Stimulated activated naive CD8-positive, alpha-beta T cell treated with anti-CD3 and anti-CD28 coated beads, Interleukin-15, amount 100 ng/mL, for 72 hours (primary cell): Measurements from ENCODE around the gene CEP68.

Experiments used
- ATAC-seq: fragments of 150-1000 bp; cut with Tn5 transposase; 2 replicates; pipeline ENCODE4 v1.10.0; 2021; ENCODE audit warnings: mild to moderate bottlenecking, moderate library complexity
- DNase-seq, 2 donors: peaks; one replicate each; pipeline ENCODE4 v3.0.0; 2021 to 2022
- H3K27ac Mint-ChIP-seq, 2 donors: one replicate each; pipeline ENCODE4 v1.8.0; 2022; ENCODE audit warnings: mild to moderate bottlenecking in 2 of 2, mixed read lengths in 2 of 2, moderate library complexity in 2 of 2
- H3K27me3 Mint-ChIP-seq: one replicate; pipeline ENCODE4 v1.8.0; 2022; ENCODE audit warnings: mixed read lengths
- H3K4me1 Mint-ChIP-seq: one replicate; pipeline ENCODE4 v1.8.0; 2022; ENCODE audit warnings: mild to moderate bottlenecking, mixed read lengths
- H3K4me3 Mint-ChIP-seq, 2 donors: one replicate each; pipeline ENCODE4 v1.8.0; 2022; ENCODE audit warnings: mild to moderate bottlenecking in 2 of 2, mixed read lengths in 2 of 2, moderate library complexity in 1 of 2
- H3K9me3 Mint-ChIP-seq, 2 donors: one replicate each; pipeline ENCODE4 v1.8.0; 2022; ENCODE audit warnings: mixed read lengths in 2 of 2

CEP68 gene

DNA sequence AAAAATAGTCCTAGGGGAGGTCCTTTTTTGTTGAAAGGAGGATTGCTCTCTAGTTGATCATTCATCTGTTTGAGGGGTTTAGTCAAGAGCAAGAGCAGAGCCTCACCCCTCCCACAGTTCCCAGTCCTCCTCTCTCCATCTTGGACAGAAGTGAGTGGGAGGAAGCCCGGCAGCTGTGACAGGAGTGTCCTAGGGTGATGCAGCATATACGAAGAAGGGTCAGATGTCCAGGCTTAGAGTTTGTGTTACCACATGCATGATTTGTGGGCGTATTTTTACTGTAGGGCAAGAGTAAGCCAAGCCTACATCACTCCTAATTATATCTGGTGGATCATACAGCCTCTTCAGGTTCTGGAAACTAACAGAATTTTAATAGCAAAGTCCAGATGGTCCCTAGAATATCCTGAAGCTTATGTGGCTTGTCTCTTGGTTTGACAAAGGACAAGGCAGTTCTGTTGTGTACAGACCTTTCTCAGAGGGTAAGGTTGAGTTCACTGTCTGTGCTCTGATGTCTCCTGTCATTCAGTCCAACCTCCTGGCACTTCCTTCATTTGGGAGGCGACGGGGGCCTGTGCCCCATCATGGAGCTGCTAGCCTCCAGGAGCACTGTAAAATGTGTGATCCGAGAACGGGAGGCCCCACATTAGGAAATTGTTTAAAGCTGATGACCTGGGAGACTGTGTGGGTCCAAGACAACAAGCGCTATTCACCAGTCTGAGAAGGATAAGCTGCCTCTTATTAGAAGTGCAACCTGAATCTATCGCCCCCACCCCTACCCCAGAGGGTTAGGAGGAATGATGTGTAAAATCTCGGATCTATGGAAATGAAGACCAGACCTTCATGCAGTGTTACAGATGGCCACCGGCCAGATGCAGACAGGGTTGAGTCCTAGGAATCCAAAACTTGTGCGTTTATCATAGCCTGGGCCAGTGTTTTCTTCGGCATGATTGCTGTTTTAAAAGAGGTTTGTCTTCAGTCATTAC lies 6.9 kb downstream of the CEP68 start:
- Mint-ChIP-seq H3K27me3 (no peaks in the 10 kb centered on the region), H3K9me3 (no peaks in the 10 kb centered on the region), H3K27ac (peak overlapping the region in 1 of 2 donors; percentile 69), H3K4me1 (peaks cover 53% of the 10 kb centered on the region), H3K4me3 (no peak overlapping the region)
- DNase-seq (no peak), ATAC-seq (no peak)

DNA sequence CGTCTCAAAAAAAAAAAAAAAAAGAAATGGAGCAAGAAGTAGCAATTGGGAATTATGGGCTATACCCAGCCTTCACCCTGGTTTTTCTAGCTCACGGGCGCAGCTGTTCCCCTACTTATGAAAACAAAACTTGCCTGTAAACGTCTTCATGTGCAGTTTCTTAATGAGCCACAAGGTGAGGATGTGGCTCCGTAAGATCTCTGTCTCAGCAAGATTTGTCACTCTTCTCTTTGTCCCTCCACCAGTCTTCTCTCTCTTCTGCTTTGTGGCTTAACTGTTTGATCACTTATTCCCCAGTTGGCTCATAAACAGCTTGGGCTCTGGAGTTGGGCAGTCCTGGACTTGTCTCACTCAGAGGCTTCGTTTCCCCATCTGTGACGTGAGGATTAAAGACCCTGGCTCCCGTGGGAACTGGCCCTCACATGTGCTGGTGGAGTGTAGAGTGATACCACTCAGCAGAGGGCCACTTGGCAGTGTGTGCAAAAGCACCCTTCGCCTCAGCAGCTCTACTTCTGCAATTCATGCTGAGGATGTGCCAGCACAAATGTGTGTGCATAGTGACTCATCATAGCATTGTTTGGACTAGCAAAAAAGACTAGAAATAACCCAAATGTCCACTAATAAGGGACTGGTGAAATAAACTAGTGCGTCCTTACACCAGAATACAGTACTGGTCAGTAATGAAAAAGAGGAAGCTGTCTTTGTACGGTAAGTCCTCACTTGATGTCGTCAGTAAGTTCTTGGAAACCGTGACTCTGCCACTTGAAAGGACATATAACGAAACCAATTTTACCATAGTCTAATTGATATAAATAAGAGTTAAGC lies 8.7 kb downstream of the CEP68 start:
- Mint-ChIP-seq H3K4me3 (peak overlapping the region in 1 of 2 donors; percentile 19), H3K9me3 (no peaks in the 10 kb centered on the region), H3K27me3 (no peaks in the 10 kb centered on the region), H3K27ac (peak overlapping the region in 1 of 2 donors; percentile 21), H3K4me1 (peaks cover 56% of the 10 kb centered on the region)
- ATAC-seq (peak; percentile 80), DNase-seq (peak; percentile 42 to 46)

DNA sequence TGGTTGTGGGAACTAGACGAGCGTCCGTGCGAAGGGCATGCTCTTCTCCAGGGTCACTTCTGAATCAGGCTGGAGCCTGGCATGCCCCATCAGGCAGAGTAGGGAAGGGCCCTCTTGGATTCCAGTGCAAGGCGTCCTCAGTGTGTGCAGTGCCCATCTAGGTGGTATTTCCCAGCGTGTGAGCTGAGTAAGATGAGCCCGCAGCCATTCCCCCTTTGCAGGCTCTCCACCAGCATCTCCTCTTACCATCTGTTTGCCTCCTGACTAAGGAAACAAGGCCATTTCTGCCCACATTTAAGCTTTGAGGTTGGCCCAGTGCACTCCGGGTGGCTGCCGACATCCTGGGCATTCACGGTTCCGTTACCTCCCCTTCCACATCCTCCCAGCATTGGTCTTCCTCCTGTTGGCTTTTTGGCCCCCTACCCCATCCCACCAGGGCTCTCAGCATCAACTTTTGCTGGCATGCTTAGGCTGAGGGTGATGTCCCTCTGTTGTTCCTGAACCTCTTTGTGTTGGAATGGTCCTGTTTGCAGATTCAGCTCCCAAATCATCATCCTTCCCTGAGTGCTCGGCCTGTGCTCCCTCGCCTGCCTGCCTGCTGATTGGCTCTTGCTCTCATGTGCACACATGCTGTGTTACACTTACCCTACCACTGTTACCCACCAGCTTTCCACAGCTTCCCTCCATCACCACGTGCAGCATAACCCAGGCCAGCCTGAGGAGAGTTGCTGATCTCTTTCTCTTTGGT lies 11.8 kb downstream of the CEP68 start:
- peak; percentile 19 for ATAC-seq

DNA sequence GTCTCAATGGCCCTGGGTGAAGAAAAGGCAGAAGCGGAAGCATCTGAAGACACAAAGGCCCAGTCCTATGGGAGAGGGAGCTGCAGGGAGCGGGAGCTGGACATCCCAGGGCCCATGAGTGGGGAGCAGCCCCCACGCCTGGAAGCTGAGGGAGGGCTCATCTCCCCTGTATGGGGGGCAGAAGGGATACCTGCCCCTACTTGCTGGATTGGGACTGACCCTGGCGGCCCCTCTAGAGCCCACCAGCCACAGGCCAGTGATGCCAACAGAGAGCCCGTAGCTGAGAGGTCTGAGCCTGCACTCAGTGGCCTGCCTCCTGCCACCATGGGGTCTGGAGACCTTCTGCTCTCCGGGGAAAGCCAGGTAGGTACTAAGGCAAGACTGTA lies 13.2 kb downstream of the CEP68 start:
- Mint-ChIP-seq H3K27ac (peak overlapping the region; percentile 17 to 71), H3K9me3 (no peaks in the 10 kb centered on the region), H3K27me3 (no peaks in the 10 kb centered on the region), H3K4me1 (peaks cover 59% of the 10 kb centered on the region), H3K4me3 (no peak overlapping the region)
- ATAC-seq (no peak), DNase-seq (no peak)

More for the DNA sequence above, 11.8 kb downstream of the CEP68 start:
- Mint-ChIP-seq H3K9me3 (no peaks in the 10 kb centered on the region), H3K27ac (peak overlapping the region; percentile 22 to 75), H3K4me1 (peaks cover 66% of the 10 kb centered on the region), H3K27me3 (no peaks in the 10 kb centered on the region), H3K4me3 (peak overlapping the region in 1 of 2 donors; percentile 30)
- no peak for DNase-seq

DNA sequence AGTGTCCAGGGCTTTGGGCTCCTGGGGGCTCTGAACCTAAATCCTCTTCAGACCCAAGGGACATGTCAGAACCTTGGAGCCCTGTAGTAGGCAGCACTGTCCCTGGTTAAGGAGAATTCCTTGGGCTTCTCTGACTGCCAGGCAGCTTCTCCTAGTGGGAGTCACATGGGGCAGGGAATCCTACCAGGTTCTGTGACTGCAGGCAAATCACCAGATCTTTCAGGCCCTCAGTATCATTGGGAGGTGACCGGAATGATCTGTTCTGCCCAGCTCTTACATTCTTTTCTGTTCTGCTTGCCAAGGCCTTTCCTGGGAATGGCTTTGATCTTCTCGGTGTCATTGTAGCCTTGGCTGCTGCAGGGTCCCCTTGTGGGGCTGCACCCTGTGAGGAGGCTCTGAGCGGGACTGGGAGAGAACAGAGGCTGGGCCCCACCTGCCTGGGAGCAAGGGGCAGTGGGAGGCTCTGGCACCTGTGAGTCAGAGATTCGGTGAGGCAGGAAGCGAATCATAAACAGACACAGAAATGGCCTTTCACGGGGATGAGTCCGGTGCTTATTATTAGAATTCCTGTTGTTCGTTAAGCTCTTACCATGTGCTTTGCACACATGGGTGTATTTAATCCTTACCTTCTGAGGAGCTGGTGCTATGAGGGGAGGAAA lies 14.1 kb downstream of the CEP68 start:
- no peaks in the 10 kb centered on the region for H3K9me3 Mint-ChIP-seq
- H3K4me3 Mint-ChIP-seq = no peak overlapping the region
- ATAC-seq (peak; percentile 21), DNase-seq (no peak)
- peak overlapping the region; percentile 92 to 94 for H3K27ac Mint-ChIP-seq
- no peaks in the 10 kb centered on the region for H3K27me3 Mint-ChIP-seq
- H3K4me1 Mint-ChIP-seq = peaks cover 51% of the 10 kb centered on the region

DNA sequence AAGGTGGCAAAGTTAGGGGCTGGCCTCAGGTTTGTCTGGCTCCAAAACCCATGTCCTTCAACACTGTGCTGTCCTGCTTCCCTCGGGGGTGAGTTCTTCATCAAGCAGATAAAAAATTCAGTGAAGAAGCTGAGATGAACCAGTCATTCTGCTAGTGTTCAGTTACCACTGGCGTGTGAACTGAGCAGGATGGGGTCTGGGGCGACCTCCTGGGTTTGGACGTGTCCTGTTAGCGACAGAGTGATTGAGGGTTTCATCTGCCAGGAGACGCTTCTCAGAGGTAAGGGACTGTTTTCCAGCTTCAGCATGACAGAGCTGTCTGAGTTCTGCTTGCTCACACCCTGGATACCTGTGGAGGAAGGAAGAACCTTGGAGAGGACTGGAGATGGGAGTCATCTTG lies 14.6 kb downstream of the CEP68 start:
- H3K27ac Mint-ChIP-seq = peak overlapping the region; percentile 92 to 94
- H3K27me3 Mint-ChIP-seq = no peaks in the 10 kb centered on the region
- H3K9me3 Mint-ChIP-seq = no peaks in the 10 kb centered on the region
- peaks cover 50% of the 10 kb centered on the region for H3K4me1 Mint-ChIP-seq
- no peak for DNase-seq
- ATAC-seq = peak; percentile 11
- H3K4me3 Mint-ChIP-seq = no peak overlapping the region

DNA sequence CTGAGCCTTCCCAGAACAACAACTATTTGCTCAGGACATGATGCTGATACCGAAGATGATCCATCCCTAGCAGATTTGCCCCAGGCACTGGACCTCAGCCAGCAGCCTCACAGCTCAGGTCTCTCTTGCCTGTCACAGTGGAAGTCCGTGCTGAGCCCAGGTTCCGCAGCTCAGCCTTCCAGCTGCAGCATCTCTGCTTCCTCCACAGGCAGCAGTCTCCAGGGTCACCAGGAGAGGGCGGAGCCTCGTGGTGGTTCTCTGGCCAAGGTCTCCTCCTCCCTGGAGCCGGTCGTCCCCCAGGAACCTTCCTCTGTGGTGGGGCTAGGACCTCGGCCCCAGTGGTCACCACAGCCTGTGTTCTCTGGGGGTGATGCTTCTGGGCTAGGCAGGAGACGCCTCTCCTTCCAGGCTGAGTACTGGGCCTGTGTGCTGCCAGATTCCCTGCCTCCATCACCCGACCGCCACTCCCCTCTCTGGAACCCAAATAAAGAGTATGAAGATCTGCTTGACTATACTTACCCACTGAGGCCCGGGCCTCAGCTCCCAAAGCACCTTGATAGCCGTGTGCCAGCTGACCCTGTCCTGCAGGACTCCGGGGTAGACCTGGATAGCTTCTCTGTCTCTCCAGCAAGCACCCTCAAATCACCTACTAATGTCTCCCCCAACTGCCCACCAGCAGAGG lies 15.4 kb downstream of the CEP68 start:
- Mint-ChIP-seq H3K27ac (peak overlapping the region in 1 of 2 donors; percentile 96), H3K4me3 (no peak overlapping the region), H3K27me3 (no peaks in the 10 kb centered on the region), H3K9me3 (no peaks in the 10 kb centered on the region), H3K4me1 (peaks cover 50% of the 10 kb centered on the region)
- ATAC-seq (no peak), DNase-seq (no peak)

DNA sequence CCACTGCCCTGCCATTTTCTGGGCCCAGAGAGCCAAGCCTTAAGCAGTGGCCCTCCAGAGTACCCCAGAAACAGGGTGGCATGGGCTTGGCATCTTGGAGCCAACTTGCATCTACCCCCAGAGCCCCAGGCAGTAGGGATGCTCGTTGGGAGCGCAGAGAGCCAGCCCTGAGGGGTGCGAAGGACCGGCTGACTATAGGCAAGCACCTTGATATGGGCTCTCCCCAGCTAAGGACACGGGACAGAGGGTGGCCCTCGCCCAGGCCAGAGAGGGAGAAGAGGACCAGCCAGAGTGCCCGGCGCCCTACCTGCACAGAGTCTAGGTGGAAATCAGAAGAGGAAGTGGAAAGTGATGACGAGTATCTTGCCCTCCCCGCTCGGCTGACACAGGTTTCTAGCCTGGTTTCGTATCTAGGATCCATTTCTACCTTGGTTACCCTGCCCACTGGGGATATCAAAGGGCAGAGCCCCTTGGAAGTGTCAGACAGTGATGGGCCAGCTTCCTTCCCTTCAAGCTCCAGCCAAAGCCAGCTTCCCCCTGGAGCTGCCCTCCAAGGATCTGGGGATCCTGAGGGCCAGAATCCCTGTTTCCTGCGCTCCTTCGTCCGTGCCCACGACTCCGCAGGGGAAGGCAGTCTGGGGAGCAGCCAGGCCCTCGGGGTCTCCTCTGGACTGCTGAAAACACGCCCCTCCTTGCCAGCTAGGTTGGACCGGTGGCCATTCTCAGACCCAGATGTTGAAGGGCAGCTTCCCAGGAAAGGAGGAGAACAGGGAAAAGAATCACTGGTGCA lies 16.2 kb downstream of the CEP68 start:
- peak overlapping the region in 1 of 2 donors; percentile 96 for H3K27ac Mint-ChIP-seq
- ATAC-seq = no peak

DNA sequence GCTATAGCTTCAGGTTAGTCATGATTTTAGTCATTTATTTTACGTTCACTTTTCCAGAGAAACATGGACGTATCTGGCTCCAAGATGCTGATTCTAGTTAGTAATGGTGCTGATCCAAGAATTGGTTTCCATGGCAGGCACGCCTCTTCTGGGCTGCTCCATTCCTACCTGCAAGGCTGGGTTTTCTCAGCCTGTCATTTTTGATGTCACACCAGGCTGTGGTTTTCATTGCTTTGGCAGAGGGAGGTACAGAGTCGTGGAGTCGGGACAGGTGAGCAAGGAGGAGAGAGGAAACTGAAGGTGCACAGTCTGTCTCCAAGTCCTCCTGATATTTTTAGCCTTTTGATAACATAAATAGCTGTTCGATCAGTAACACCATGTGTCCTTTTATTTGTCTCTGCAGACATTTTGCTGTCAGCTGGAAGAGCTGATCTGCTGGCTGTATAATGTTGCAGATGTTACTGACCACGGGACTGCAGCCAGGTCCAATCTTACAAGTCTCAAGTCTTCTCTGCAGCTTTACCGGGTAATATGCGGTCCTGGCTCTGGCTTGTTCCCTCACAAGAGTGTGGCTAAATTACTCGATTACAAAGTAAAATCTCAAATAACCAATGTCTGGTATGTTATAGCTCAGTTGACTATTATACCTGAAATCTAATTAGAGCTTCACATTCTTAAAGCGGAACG lies 17.8 kb downstream of the CEP68 start:
- Mint-ChIP-seq H3K27me3 (no peaks in the 10 kb centered on the region), H3K27ac (no peak overlapping the region), H3K4me3 (no peak overlapping the region), H3K9me3 (no peaks in the 10 kb centered on the region), H3K4me1 (peaks cover 30% of the 10 kb centered on the region)
- DNase-seq (no peak), ATAC-seq (no peak)

More for the DNA sequence above, 16.2 kb downstream of the CEP68 start:
- H3K27me3 Mint-ChIP-seq = no peaks in the 10 kb centered on the region
- H3K9me3 Mint-ChIP-seq = no peaks in the 10 kb centered on the region
- DNase-seq = no peak
- peaks cover 45% of the 10 kb centered on the region for H3K4me1 Mint-ChIP-seq
- no peak overlapping the region for H3K4me3 Mint-ChIP-seq

DNA sequence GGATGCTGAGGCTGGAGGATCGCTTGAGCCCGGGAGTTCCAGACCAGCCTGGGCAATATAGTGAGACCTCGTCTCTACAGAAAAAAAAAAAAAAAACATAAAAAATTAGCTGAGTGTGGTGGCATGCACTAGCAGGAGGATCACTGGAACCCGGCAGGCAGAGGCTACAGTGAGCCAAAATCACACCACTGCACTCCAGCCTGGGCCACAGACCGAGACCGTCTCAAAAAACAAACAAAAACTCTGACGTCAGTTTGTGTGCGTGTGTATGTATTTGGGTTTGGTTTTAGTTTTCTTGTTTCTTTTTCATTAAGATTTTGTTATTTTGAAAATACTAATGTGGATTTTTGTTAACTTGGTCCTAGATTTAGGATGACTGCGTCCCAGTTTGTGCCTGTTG lies 19.0 kb downstream of the CEP68 start:
- H3K4me1 Mint-ChIP-seq = peaks cover 20% of the 10 kb centered on the region
- no peak overlapping the region for H3K27ac Mint-ChIP-seq
- no peaks in the 10 kb centered on the region for H3K27me3 Mint-ChIP-seq
- no peak overlapping the region for H3K4me3 Mint-ChIP-seq
- ATAC-seq = no peak
- H3K9me3 Mint-ChIP-seq = no peaks in the 10 kb centered on the region
- DNase-seq = no peak

DNA sequence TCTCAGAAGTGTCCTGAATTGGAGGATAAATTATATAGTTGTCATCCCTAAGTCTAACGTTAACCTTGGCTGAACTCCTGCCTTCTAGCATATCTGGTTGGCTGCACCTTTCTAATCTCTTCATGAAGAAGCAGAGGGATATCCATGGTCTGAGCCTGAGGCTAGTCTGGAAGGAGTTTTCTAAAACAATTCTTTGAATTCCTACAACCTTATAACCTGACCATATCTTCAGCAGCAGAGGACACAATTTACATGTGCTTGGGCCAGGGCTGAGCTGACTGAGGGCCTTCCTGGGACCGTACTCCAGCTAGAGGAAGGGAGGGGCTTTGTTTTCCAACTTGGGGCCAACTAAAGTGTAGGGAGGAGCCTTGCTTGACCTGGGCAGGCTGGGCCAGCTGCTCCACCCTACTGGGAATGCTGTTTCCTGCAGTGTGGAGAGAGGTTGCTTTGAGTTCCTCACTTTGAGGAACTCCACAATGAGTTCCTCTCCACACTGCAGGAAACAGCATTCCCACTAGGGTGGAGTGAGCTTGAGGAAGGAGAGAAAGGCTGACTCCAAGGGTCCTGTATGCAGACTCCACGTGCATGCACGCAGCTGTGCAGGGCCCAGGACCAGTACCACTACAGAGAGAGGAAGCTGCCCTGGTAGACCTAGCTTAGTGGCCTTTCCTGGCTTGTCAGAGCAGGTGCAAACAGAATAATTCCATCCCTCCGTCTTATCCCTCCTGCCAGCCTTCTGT lies 19.6 kb downstream of the CEP68 start:
- Mint-ChIP-seq H3K27me3 (no peaks in the 10 kb centered on the region), H3K4me3 (no peak overlapping the region), H3K9me3 (no peaks in the 10 kb centered on the region), H3K4me1 (peaks cover 14% of the 10 kb centered on the region), H3K27ac (no peak overlapping the region)
- ATAC-seq (peak; percentile 30), DNase-seq (no peak)

DNA sequence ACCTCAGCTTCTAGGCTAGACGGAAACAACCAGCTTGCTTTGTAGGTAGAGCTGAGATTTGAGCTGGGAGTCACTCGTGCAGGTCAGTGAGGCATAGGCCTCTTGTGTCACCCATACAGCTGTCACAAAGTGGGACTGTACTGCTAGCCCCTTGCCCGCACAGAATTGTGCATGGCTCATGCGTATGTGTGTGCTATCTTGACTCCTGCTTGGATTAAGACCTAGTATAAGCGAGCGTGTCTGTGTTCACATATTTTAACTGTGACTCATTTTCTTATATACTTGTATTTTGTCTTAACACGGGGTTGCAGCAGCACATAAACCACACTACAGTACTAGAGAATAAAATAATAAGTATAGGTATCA lies 20.1 kb downstream of the CEP68 start:
- no peak overlapping the region for H3K27ac Mint-ChIP-seq
- H3K4me1 Mint-ChIP-seq = peaks cover 8% of the 10 kb centered on the region
- DNase-seq (no peak), ATAC-seq (no peak)
- no peaks in the 10 kb centered on the region for H3K27me3 Mint-ChIP-seq
- H3K4me3 Mint-ChIP-seq = no peak overlapping the region
- H3K9me3 Mint-ChIP-seq = no peaks in the 10 kb centered on the region

DNA sequence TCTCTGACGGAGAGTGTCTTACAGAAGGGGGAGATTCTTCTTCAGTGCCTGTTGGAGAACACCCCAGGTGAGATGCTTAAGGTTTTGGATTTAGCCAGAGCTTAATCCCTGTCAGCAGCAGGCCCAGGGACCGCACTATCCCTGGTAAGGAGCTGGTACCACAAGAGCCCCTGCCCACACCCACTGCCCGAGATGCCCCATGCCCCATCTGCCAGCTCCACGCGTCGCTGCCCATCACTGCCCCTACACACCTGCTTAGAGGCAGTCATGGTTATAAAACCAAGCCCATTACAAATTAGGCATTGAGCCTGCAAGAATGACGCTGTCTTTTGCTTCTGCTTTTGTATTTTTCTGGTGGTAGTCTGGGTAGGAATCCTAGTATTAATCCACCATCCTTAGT lies 21.7 kb downstream of the CEP68 start:
- H3K4me3 Mint-ChIP-seq = no peak overlapping the region
- no peaks in the 10 kb centered on the region for H3K9me3 Mint-ChIP-seq
- H3K4me1 Mint-ChIP-seq = peaks cover under 1% of the 10 kb centered on the region
- no peak for ATAC-seq
- DNase-seq = no peak
- H3K27me3 Mint-ChIP-seq = no peaks in the 10 kb centered on the region
- H3K27ac Mint-ChIP-seq = peak overlapping the region in 1 of 2 donors; percentile 92
